HepG2 (cell line): Measurements from ENCODE around the gene ZBTB17. TPM values are rescaled to one million over a fixed set of nuclear protein-coding genes. Genes with fewer than 3 reads are reported as not detected.
A peak's percentile ranks its signal among the peaks of the same experiment; 100 is the strongest.

ENCODE experiments used
- ATF7 ChIP-seq, 2 experiments: fragments of 450-650 bp in 1 of 2; sonication (generic) in 1 of 2; formaldehyde crosslinking in 1 of 2; IDR thresholded peaks; 2 replicates each; pipeline versions ENCODE4 v1.4.0 to v1.6.1; 2016 to 2020; ENCODE audit warnings: antibody characterized with exemption in 1 of 2, mild to moderate bottlenecking in 1 of 2, missing genetic modification reagents in 1 of 2
- FUBP1 ChIP-seq: sonication (generic); formaldehyde crosslinking; IDR thresholded peaks from 2 replicates; pipeline ENCODE4 v1.5.1; 2020; ENCODE audit warnings: missing genetic modification reagents, mild to moderate bottlenecking, borderline replicate concordance
- GLMP ChIP-seq: sonication (generic); formaldehyde crosslinking; IDR thresholded peaks from 2 replicates; pipeline ENCODE4 v1.9.0; 2021; ENCODE audit warnings: missing genetic modification reagents, mild to moderate bottlenecking, borderline replicate concordance
- JARID2 ChIP-seq: sonication (generic); formaldehyde crosslinking; IDR thresholded peaks from 2 replicates; pipeline ENCODE4 v1.8.1; 2023; ENCODE audit warnings: missing genetic modification reagents, inconsistent platforms; ENCODE audit not compliant: insufficient replicate concordance
- JDP2 ChIP-seq: sonication (generic); formaldehyde crosslinking; IDR thresholded peaks from 2 replicates; pipeline ENCODE4 v1.8.1; 2022; ENCODE audit warnings: missing genetic modification reagents, borderline replicate concordance
- KDM2A ChIP-seq: sonication (generic); formaldehyde crosslinking; IDR thresholded peaks from 2 replicates; pipeline ENCODE4 v1.4.0; 2020; ENCODE audit warnings: low read depth, missing genetic modification reagents, borderline replicate concordance
- MTF1 ChIP-seq: sonication (generic); formaldehyde crosslinking; IDR thresholded peaks from 2 replicates; pipeline ENCODE4 v1.5.0; 2020; ENCODE audit warnings: missing genetic modification reagents
- PAWR ChIP-seq: sonication (generic); formaldehyde crosslinking; IDR thresholded peaks from 2 replicates; pipeline ENCODE4 v1.4.0; 2020; ENCODE audit warnings: missing genetic modification reagents, mild to moderate bottlenecking, borderline replicate concordance
- RAD21 ChIP-seq: fragments of 450-650 bp; formaldehyde crosslinking; IDR thresholded peaks from 2 replicates; pipeline ENCODE4 v1.5.0; 2020; ENCODE audit warnings: mild to moderate bottlenecking
- RBFOX2 ChIP-seq: fragments of 200-400 bp; formaldehyde crosslinking; IDR thresholded peaks from 2 replicates; pipeline ENCODE4 v1.6.1; 2017; ENCODE audit warnings: low read depth, mild to moderate bottlenecking, low read length
- RNF2 ChIP-seq: fragments of 450-650 bp; conservative IDR thresholded peaks from 2 replicates; pipeline ENCODE4 v1.6.1; 2016; ENCODE audit warnings: low read depth
- SP1 ChIP-seq, 2 experiments: fragments of 450-650 bp in 1 of 2; sonication (generic) in 1 of 2; formaldehyde crosslinking in 1 of 2; IDR thresholded peaks; 2 replicates each; pipeline versions ENCODE4 v1.4.0 to v1.6.1; 2016 to 2020; ENCODE audit warnings: missing genetic modification reagents in 1 of 2
- TBP ChIP-seq: sonication (generic); formaldehyde crosslinking; IDR thresholded peaks from 2 replicates; pipeline ENCODE4 v1.5.0; 2020; ENCODE audit warnings: missing genetic modification reagents
- TFE3 ChIP-seq: IDR thresholded peaks from 2 replicates; pipeline ENCODE4 v1.6.1; 2016
- ZNF292 ChIP-seq: sonication (generic); formaldehyde crosslinking; IDR thresholded peaks from 2 replicates; pipeline ENCODE4 v1.8.1; 2022; ENCODE audit warnings: mild to moderate bottlenecking, low read depth, missing genetic modification reagents, borderline replicate concordance
- ZNF441 ChIP-seq: sonication (generic); formaldehyde crosslinking; IDR thresholded peaks from 2 replicates; pipeline ENCODE4 v1.7.0; 2021; ENCODE audit warnings: missing genetic modification reagents, borderline replicate concordance
- ZNF556 ChIP-seq: sonication (generic); formaldehyde crosslinking; IDR thresholded peaks from 2 replicates; pipeline ENCODE4 v1.4.0; 2020; ENCODE audit warnings: mild to moderate bottlenecking, missing genetic modification reagents, borderline replicate concordance
- ZNF572 ChIP-seq: sonication (generic); formaldehyde crosslinking; IDR thresholded peaks from 2 replicates; pipeline ENCODE4 v1.5.1; 2020; ENCODE audit warnings: mild to moderate bottlenecking, missing genetic modification reagents
- ZNF780A ChIP-seq: sonication (generic); formaldehyde crosslinking; IDR thresholded peaks from 2 replicates; pipeline ENCODE4 v1.8.0; 2022; ENCODE audit warnings: mild to moderate bottlenecking, missing genetic modification reagents, moderate library complexity
- ZNF83 ChIP-seq: sonication (generic); formaldehyde crosslinking; IDR thresholded peaks from 2 replicates; pipeline ENCODE4 v1.4.0; 2020; ENCODE audit warnings: missing genetic modification reagents, mild to moderate bottlenecking, borderline replicate concordance
- polyA plus RNA-seq, 8 experiments: library from polyadenylated mRNA; depleted of rRNA in 3 of 8; stranded (reverse) in 7 of 8; unstranded in 1 of 8; fragments of >200 nt; fragmentation: Illumina TruSeq in 4 of 8; extraction: Trizol in 4 of 8; gene quantifications; 2 replicates each; pipeline versions ENCODE4 v1.2.1 to v1.2.3, GENCODE V29; 2011 to 2016; ENCODE audit warnings: low read depth in 4 of 8, missing spikeins in 1 of 8, mixed read lengths in 1 of 8; ENCODE audit not compliant: insufficient read depth in 1 of 8
- total RNA-seq, 5 experiments: library from RNA; depleted of rRNA; stranded (reverse); fragments of >200 nt; fragmentation: Illumina TruSeq; extraction: Trizol; gene quantifications; 2 replicates each; pipeline ENCODE4 v1.2.3, GENCODE V29; 2016; ENCODE audit warnings: low read depth in 1 of 5
- TF ChIP-seq, protein P1 (sequence below): sonication (generic); formaldehyde crosslinking; IDR thresholded peaks from 2 replicates; pipeline ENCODE4 v1.5.0; 2020; ENCODE audit warnings: missing genetic modification reagents
- TF ChIP-seq, protein P2 (sequence below): sonication (generic); formaldehyde crosslinking; IDR thresholded peaks from 2 replicates; pipeline ENCODE4 v1.4.0; 2020; ENCODE audit warnings: missing genetic modification reagents; ENCODE audit errors: not compliant biosample characterization

The ZBTB17 gene
- total and polyA plus RNA-seq, 2 of the 13 experiments (the other 11 are each of a cell fraction or from before 2014, with no cell fraction given): 16.7 to 17.0 TPM

DNA sequence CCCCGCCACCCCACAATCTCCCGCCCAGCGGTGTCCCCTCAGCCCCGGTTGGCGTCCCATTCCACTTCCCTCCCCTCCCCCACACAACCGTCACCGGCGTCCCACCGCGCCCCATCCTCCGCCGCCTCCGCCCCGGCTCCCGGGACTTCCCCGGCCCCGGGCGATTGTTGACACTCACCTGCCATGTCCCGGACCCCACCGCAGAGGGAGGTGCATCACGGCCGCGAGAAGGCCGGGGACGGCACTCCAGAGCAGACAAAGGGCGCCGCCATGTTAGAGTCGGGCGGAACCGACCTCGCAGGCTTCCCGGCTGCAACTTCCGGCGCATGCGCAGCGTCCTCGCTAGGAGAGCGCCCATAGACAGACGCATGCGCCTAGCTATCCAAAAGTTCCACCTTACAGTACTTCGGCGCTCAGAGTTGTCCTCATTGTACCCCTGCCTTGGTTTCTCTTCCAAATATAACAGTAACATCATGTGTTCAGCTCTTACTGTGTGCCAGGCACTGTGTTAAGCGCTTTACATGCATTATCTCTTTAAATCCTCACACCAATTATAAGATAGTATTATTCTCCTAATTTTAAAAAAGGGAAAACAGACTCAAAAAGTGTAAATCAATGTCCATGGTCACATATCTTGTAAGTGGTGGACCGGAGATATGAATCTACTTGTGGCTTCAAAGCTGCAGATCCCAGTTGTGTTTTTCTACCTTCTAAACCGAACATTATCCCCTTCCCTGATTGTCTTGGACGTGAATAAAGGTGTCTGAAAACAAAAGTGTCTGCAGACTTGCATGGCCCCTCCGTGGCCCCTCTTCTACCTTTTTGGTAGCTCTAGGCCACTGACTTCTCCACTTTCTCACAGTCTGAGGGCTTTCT, at the start of gene ZBTB17 (continued):
- TF ChIP-seq KDM2A (CRISPR knock-in tag) (peak; percentile 50; the same call in 1 of the 2 replicates), ZNF556 (CRISPR knock-in tag) (no peak; the same call in 1 of the 2 replicates), ZNF572 (CRISPR knock-in tag) (no peak), ZNF292 (CRISPR knock-in tag) (no peak), TFE3 (CRISPR knock-in tag) (no peak), ATF7 (IDR thresholded peaks at IDR 0.05) (no peak), ATF7 (CRISPR knock-in tag; IDR thresholded peaks at IDR 0.05) (no peak), JARID2 (peak; percentile 55), TBP (CRISPR knock-in tag) (no peak), ZNF441 (CRISPR knock-in tag) (peak; percentile 77; the same call in 1 of the 2 replicates), MTF1 (CRISPR knock-in tag) (no peak), FUBP1 (CRISPR knock-in tag) (no peak), RAD21 (CRISPR knock-in tag) (no peak), RBFOX2 (peak; percentile 84), PAWR (no peak), ZNF83 (CRISPR knock-in tag) (no peak), RNF2 (no peak), ZNF780A (no peak), JDP2 (CRISPR knock-in tag) (no peak), GLMP (no peak), SP1 (IDR thresholded peaks at IDR 0.05) (no peak), SP1 (CRISPR knock-in tag; IDR thresholded peaks at IDR 0.05) (no peak)
- TF ChIP-seq, protein P1, sequence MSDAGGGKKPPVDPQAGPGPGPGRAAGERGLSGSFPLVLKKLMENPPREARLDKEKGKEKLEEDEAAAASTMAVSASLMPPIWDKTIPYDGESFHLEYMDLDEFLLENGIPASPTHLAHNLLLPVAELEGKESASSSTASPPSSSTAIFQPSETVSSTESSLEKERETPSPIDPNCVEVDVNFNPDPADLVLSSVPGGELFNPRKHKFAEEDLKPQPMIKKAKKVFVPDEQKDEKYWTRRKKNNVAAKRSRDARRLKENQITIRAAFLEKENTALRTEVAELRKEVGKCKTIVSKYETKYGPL (CRISPR knock-in tag): no peak
- TF ChIP-seq, protein P2, sequence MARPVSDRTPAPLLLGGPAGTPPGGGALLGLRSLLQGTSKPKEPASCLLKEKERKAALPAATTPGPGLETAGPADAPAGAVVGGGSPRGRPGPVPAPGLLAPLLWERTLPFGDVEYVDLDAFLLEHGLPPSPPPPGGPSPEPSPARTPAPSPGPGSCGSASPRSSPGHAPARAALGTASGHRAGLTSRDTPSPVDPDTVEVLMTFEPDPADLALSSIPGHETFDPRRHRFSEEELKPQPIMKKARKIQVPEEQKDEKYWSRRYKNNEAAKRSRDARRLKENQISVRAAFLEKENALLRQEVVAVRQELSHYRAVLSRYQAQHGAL (CRISPR knock-in tag): no peak
